ENCODE measurements around the gene B4GALT1. TPM values are rescaled to one million over a fixed set of nuclear protein-coding genes. Genes with fewer than 3 reads are reported as not detected.

Gene B4GALT1
- total RNA-seq, 2 donors from 2014 or later: 57.6 to 76.1 TPM

DNA sequence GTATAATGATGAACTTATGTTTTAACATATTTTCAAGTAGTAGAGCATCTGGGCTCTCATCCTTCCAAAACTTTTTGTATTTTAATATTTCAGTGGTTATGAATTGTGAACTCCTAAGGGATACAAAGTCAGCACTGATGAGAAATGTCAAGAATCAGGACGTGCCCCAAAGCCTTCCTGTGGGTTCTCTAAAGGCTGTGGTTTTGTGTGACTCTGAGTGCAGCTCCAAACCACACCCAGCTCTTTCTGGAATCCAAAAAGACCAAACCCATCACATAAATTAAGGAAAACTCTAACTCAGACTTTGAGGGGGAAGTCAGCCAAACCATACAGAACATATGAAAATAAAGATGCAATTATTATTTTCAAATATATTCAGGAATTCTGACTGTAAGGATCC, 49.8 kb downstream of the B4GALT1 start:
- Histone ChIP-seq H3K4me3 (no peak overlapping the region), H3K36me3 (peaks cover 56% of the 10 kb centered on the region), H3K4me1 (peaks cover 0 to 33% of the 10 kb centered on the region in 2 donors), H3K9me3 (no peaks in the 10 kb centered on the region), H3K27me3 (no peaks in the 10 kb centered on the region), H3K27ac (peak overlapping the region; percentile 39 to 73)
- TF ChIP-seq, protein P1, sequence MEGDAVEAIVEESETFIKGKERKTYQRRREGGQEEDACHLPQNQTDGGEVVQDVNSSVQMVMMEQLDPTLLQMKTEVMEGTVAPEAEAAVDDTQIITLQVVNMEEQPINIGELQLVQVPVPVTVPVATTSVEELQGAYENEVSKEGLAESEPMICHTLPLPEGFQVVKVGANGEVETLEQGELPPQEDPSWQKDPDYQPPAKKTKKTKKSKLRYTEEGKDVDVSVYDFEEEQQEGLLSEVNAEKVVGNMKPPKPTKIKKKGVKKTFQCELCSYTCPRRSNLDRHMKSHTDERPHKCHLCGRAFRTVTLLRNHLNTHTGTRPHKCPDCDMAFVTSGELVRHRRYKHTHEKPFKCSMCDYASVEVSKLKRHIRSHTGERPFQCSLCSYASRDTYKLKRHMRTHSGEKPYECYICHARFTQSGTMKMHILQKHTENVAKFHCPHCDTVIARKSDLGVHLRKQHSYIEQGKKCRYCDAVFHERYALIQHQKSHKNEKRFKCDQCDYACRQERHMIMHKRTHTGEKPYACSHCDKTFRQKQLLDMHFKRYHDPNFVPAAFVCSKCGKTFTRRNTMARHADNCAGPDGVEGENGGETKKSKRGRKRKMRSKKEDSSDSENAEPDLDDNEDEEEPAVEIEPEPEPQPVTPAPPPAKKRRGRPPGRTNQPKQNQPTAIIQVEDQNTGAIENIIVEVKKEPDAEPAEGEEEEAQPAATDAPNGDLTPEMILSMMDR (IDR thresholded peaks at IDR 0.05): no peak
- DNase-seq (ENCODE audit: low spot score): no peak

DNA sequence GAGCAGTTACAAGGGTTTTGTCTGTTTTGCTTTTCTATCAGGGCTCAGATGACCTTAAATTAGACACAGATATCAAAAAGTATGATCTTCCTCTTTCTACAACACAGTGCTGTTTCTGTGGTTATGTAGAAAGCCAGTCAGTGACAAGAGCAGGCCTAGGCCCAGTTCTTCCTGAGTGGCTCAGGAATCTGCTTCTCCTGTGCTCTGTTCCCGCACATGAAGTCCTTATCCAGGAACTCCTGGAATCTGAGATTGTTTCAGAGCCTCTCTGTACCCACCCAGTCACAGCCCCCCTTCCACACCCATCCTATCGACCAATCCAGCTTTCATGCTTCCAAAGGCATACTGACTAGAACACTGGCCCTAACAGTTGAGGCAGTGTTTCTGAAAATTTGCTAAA, 50.3 kb downstream of the B4GALT1 start:
- Histone ChIP-seq H3K4me1 (peaks cover 0 to 33% of the 10 kb centered on the region in 2 donors), H3K9me3 (no peaks in the 10 kb centered on the region), H3K27me3 (no peaks in the 10 kb centered on the region), H3K36me3 (peaks cover 60% of the 10 kb centered on the region), H3K27ac (peak overlapping the region; percentile 39 to 73), H3K4me3 (no peak overlapping the region)
- DNase-seq (ENCODE audit: low spot score): no peak
- TF ChIP-seq, protein P1 (IDR thresholded peaks at IDR 0.05): no peak

DNA sequence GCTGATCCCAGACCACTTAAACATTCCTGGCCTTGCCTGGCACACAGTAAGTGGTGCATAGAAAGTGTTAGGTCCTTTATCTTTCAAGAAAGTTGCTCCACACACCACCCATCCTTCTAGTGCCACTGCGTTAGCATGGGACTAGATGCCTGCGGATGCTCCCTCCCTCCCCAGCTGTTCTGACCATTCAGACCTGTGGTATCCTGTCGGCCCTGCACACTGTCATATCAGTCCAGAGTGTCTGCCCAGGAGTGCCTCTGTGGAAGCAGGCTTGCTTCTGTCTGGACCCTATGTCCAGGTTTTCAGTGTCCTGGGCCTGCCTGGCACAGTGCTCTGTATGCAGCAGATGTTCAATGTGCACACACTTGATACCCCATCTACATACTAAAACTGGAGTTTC, 52.4 kb downstream of the B4GALT1 start:
- H3K36me3 ChIP-seq: peaks cover 57% of the 10 kb centered on the region
- H3K9me3 ChIP-seq: no peaks in the 10 kb centered on the region
- H3K27me3 ChIP-seq: no peaks in the 10 kb centered on the region
- no peak overlapping the region for H3K27ac ChIP-seq
- no peak overlapping the region for H3K4me3 ChIP-seq
- H3K4me1 ChIP-seq: peaks cover 0 to 33% of the 10 kb centered on the region in 2 donors
- DNase-seq (ENCODE audit: low spot score): peak; percentile 49
- TF ChIP-seq, protein P1 (IDR thresholded peaks at IDR 0.05): no peak

DNA sequence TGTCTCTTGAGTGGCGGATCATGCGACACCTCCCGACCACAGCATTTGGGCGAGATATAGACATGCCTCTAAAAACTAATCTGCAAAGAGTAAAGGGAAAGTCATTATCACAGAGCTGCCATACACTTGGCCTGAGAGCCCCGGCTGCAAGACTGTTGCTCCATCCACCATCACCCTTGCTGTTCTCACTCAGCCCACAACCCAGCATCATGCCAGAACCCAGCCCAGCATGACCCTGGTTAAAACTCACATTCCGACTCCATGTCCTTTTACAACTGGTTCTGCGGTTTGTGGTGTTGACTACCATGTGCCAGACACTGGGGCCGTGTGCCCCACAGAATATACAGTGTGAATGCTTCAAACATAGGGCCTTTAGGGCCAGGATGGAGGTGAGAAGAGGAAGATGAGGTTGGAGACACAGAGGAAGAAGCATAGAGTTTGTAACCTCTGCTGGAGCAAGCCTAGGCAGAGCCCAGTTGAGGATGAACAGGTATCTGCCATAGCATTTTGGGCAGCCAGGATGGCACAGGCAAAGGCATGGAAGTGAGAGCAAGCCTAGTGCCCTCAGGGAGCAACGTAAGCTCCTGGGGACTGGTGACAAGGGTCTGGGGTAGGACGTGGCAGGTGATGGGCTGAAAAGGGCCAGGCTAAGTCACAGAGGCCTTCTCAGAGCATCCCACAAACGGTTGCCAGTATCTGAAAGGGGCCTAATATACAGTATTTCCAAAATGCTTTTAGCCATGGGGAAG, 53.2 kb downstream of the B4GALT1 start:
- peaks cover 0 to 33% of the 10 kb centered on the region in 2 donors for H3K4me1 ChIP-seq

DNA sequence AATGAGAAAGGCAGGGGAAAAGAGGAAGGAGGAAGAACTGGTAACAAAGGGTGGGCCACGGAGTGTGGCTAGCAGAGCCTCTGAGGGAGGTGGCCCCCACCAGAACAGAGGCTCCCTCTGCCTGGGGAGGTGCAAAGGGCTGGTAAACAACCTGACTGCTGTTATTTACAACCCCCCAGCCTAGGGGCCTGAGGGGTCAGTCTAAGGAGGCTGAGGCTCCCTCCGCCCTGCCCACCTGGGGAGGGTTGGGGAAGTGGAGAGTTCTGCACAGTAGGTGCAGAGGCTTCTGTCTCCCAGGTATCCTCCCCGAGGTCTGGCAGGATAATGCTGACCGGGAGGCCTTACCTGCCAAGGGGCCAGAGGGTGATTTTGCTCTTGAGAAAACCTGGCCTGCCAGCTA, 55.0 kb downstream of the B4GALT1 start:
- no peak for DNase-seq (ENCODE audit: low spot score)
- Histone ChIP-seq H3K27me3 (no peaks in the 10 kb centered on the region), H3K27ac (no peak overlapping the region), H3K9me3 (no peaks in the 10 kb centered on the region), H3K4me1 (peaks cover 0 to 32% of the 10 kb centered on the region in 2 donors), H3K36me3 (peaks cover 50% of the 10 kb centered on the region), H3K4me3 (no peak overlapping the region)
- TF ChIP-seq, protein P1 (IDR thresholded peaks at IDR 0.05): no peak

More for the DNA sequence above, 53.2 kb downstream of the B4GALT1 start:
- Histone ChIP-seq H3K9me3 (no peaks in the 10 kb centered on the region), H3K4me3 (no peak overlapping the region), H3K27me3 (no peaks in the 10 kb centered on the region), H3K27ac (no peak overlapping the region), H3K36me3 (peaks cover 50% of the 10 kb centered on the region)
- DNase-seq (ENCODE audit: low spot score): no peak
- TF ChIP-seq, protein P1 (IDR thresholded peaks at IDR 0.05): no peak

Data from right atrium auricular region (tissue), 2 donors.